ENCODE measurements around the gene MOAP1. TPM values are rescaled to one million over a fixed set of nuclear protein-coding genes. Genes with fewer than 3 reads are reported as not detected.

MOAP1 gene
- total and polyA plus RNA-seq, 2 experiments from 2014 or later: 8.6 to 21.6 TPM

DNA sequence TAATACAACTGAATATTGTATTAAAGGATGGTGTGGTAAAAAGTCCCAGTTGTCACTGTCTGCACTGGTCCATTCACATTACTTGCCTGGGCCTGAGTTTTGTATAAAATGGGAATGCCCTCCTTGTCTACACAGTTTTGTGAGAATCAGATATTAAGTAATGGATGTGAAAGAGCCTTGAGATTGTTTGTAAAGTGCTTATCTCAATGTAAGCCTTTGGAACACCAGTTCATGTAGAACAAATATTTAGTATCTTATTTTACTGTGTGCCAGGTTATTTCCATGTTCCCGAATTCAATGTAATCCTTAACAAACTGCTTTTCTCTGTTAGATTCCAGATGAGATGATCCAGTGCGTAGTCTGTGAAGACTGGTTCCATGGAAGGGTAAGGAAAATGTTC lies 29.9 kb upstream of the MOAP1 start:
- DNase-seq (ENCODE audit: low spot score) (no peak), ATAC-seq (no peak)
- Histone ChIP-seq H2AFZ (no peak overlapping the region), H3K4me3 (no peak overlapping the region), H3K4me2 (no peak overlapping the region), H3K36me3 (ENCODE audit: insufficient read depth) (peaks cover 8% of the 10 kb centered on the region; the same call in 1 of the 2 replicates), H3K9me2 (ENCODE audit: insufficient read depth) (no peaks in the 10 kb centered on the region), H4K20me1 (replicated peaks; ENCODE audit: insufficient read depth) (no peaks in the 10 kb centered on the region), H3K27me3 (ENCODE audit: insufficient read depth) (no peaks in the 10 kb centered on the region), H3F3A (replicated peaks; ENCODE audit: low read depth) (0 out of 2 replicates have a peak, but pooled peaks cover 4% of the 10 kb centered on the region), H3K79me2 (replicated peaks; ENCODE audit: insufficient read depth) (0 out of 2 replicates have a peak, but pooled peaks cover 2% of the 10 kb centered on the region), H3K27ac (ENCODE audit: low read depth) (no peak overlapping the region), H3K4me1 (ENCODE audit: insufficient read depth) (no peaks in the 10 kb centered on the region)
- H3K27ac Mint-ChIP-seq: no peak overlapping the region
- no peak for TF ChIP-seq NANOG (IDR thresholded peaks at IDR 0.05; ENCODE audit: borderline replicate concordance)
- TF ChIP-seq CREB1 (CRISPR knock-in tag; IDR thresholded peaks at IDR 0.05; ENCODE audit: low read depth): no peak
- no peak for TF ChIP-seq STAT1 (IDR thresholded peaks at IDR 0.05; ENCODE audit: unreplicated experiment)
- peaks cover 42% of the 10 kb centered on the region for H3K36me3 Mint-ChIP-seq (ENCODE audit: low read depth)
- no peak overlapping the region for H3K4me3 Mint-ChIP-seq
- H3K9me3 Mint-ChIP-seq: no peaks in the 10 kb centered on the region; the same call in 2 of the 3 replicates
- H3K27me3 Mint-ChIP-seq (ENCODE audit: insufficient read depth, low read depth, poor library complexity): no peaks in the 10 kb centered on the region
- no peaks in the 10 kb centered on the region for H3K4me1 Mint-ChIP-seq

DNA sequence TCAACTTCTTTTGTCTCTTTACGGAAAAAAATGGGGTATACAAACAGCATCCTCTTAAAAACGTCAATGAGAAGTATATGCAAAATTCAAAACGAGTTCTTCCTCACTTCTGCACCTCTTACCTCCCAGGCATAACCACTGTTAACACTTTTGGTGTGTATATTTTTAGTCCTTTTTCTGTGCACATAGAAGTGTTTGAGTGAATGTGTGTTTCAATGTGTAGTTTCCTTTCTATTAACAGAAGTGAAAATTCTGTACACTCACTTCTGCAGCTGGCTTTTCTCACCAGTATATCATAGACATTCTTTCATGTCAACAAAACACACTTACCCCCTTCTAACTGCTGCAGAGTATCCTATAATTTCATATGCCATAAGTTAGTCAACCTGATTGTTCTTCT lies 27.7 kb upstream of the MOAP1 start:
- Histone ChIP-seq H3K79me2 (replicated peaks; ENCODE audit: insufficient read depth) (peaks cover 16% of the 10 kb centered on the region; the same call in 1 of the 2 replicates), H3K4me1 (ENCODE audit: insufficient read depth) (no peaks in the 10 kb centered on the region; the same call in 1 of the 2 replicates), H3K36me3 (ENCODE audit: insufficient read depth) (peaks cover 7% of the 10 kb centered on the region; the same call in 1 of the 2 replicates), H3F3A (replicated peaks; ENCODE audit: low read depth) (peaks cover 4% of the 10 kb centered on the region; the same call in 1 of the 2 replicates), H3K4me2 (no peak overlapping the region), H3K4me3 (no peak overlapping the region), H4K20me1 (replicated peaks; ENCODE audit: insufficient read depth) (no peaks in the 10 kb centered on the region; the same call in 1 of the 2 replicates), H3K27ac (ENCODE audit: low read depth) (no peak overlapping the region), H2AFZ (no peak overlapping the region), H3K9me2 (ENCODE audit: insufficient read depth) (no peaks in the 10 kb centered on the region), H3K27me3 (ENCODE audit: insufficient read depth) (no peaks in the 10 kb centered on the region)
- ATAC-seq (no peak), DNase-seq (ENCODE audit: low spot score) (no peak)
- no peak overlapping the region for H3K27ac Mint-ChIP-seq
- peaks cover 33% of the 10 kb centered on the region for H3K36me3 Mint-ChIP-seq (ENCODE audit: low read depth)
- H3K9me3 Mint-ChIP-seq: no peaks in the 10 kb centered on the region; the same call in 2 of the 3 replicates
- H3K4me1 Mint-ChIP-seq: peaks cover 3% of the 10 kb centered on the region; the same call in 2 of the 3 replicates
- H3K4me3 Mint-ChIP-seq: no peak overlapping the region
- H3K27me3 Mint-ChIP-seq (ENCODE audit: insufficient read depth, low read depth, poor library complexity): peaks cover 1% of the 10 kb centered on the region
- TF ChIP-seq JUNB (IDR thresholded peaks at IDR 0.05; ENCODE audit: unreplicated experiment) (no peak), NANOG (IDR thresholded peaks at IDR 0.05; ENCODE audit: borderline replicate concordance) (no peak), ZNF331 (CRISPR knock-in tag; IDR thresholded peaks at IDR 0.05; ENCODE audit: low read depth) (no peak), STAT1 (IDR thresholded peaks at IDR 0.05; ENCODE audit: unreplicated experiment) (no peak), ZNF114 (CRISPR knock-in tag; IDR thresholded peaks at IDR 0.05) (no peak), CTCF (conservative IDR thresholded peaks at IDR 0.05; ENCODE audit: low read depth in 2 of 2) (no peak), CREB1 (CRISPR knock-in tag; IDR thresholded peaks at IDR 0.05; ENCODE audit: low read depth) (no peak), POLR2AphosphoS5 (IDR thresholded peaks at IDR 0.05; ENCODE audit: low read depth) (no peak)
- TF ChIP-seq, protein P1, sequence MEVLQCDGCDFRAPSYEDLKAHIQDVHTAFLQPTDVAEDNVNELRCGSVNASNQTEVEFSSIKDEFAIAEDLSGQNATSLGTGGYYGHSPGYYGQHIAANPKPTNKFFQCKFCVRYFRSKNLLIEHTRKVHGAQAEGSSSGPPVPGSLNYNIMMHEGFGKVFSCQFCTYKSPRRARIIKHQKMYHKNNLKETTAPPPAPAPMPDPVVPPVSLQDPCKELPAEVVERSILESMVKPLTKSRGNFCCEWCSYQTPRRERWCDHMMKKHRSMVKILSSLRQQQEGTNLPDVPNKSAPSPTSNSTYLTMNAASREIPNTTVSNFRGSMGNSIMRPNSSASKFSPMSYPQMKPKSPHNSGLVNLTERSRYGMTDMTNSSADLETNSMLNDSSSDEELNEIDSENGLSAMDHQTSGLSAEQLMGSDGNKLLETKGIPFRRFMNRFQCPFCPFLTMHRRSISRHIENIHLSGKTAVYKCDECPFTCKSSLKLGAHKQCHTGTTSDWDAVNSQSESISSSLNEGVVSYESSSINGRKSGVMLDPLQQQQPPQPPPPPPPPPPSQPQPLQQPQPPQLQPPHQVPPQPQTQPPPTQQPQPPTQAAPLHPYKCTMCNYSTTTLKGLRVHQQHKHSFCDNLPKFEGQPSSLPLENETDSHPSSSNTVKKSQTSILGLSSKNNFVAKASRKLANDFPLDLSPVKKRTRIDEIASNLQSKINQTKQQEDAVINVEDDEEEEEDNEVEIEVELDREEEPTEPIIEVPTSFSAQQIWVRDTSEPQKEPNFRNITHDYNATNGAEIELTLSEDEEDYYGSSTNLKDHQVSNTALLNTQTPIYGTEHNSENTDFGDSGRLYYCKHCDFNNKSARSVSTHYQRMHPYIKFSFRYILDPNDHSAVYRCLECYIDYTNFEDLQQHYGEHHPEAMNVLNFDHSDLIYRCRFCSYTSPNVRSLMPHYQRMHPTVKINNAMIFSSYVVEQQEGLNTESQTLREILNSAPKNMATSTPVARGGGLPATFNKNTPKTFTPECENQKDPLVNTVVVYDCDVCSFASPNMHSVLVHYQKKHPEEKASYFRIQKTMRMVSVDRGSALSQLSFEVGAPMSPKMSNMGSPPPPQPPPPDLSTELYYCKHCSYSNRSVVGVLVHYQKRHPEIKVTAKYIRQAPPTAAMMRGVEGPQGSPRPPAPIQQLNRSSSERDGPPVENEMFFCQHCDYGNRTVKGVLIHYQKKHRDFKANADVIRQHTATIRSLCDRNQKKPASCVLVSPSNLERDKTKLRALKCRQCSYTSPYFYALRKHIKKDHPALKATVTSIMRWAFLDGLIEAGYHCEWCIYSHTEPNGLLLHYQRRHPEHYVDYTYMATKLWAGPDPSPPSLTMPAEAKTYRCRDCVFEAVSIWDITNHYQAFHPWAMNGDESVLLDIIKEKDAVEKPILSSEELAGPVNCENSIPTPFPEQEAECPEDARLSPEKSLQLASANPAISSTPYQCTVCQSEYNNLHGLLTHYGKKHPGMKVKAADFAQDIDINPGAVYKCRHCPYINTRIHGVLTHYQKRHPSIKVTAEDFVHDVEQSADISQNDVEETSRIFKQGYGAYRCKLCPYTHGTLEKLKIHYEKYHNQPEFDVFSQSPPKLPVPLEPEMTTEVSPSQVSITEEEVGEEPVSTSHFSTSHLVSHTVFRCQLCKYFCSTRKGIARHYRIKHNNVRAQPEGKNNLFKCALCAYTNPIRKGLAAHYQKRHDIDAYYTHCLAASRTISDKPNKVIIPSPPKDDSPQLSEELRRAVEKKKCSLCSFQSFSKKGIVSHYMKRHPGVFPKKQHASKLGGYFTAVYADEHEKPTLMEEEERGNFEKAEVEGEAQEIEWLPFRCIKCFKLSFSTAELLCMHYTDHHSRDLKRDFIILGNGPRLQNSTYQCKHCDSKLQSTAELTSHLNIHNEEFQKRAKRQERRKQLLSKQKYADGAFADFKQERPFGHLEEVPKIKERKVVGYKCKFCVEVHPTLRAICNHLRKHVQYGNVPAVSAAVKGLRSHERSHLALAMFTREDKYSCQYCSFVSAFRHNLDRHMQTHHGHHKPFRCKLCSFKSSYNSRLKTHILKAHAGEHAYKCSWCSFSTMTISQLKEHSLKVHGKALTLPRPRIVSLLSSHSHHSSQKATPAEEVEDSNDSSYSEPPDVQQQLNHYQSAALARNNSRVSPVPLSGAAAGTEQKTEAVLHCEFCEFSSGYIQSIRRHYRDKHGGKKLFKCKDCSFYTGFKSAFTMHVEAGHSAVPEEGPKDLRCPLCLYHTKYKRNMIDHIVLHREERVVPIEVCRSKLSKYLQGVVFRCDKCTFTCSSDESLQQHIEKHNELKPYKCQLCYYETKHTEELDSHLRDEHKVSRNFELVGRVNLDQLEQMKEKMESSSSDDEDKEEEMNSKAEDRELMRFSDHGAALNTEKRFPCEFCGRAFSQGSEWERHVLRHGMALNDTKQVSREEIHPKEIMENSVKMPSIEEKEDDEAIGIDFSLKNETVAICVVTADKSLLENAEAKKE (CRISPR knock-in tag; IDR thresholded peaks at IDR 0.05): no peak
- TF ChIP-seq, protein P2, sequence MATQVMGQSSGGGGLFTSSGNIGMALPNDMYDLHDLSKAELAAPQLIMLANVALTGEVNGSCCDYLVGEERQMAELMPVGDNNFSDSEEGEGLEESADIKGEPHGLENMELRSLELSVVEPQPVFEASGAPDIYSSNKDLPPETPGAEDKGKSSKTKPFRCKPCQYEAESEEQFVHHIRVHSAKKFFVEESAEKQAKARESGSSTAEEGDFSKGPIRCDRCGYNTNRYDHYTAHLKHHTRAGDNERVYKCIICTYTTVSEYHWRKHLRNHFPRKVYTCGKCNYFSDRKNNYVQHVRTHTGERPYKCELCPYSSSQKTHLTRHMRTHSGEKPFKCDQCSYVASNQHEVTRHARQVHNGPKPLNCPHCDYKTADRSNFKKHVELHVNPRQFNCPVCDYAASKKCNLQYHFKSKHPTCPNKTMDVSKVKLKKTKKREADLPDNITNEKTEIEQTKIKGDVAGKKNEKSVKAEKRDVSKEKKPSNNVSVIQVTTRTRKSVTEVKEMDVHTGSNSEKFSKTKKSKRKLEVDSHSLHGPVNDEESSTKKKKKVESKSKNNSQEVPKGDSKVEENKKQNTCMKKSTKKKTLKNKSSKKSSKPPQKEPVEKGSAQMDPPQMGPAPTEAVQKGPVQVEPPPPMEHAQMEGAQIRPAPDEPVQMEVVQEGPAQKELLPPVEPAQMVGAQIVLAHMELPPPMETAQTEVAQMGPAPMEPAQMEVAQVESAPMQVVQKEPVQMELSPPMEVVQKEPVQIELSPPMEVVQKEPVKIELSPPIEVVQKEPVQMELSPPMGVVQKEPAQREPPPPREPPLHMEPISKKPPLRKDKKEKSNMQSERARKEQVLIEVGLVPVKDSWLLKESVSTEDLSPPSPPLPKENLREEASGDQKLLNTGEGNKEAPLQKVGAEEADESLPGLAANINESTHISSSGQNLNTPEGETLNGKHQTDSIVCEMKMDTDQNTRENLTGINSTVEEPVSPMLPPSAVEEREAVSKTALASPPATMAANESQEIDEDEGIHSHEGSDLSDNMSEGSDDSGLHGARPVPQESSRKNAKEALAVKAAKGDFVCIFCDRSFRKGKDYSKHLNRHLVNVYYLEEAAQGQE (IDR thresholded peaks at IDR 0.05; ENCODE audit: unreplicated experiment): no peak

Data from GM23338 (cell line).